DOHH2 (cell line): Measurements from ENCODE around the gene LRRC4C.

Experiments
- H3F3A ChIP-seq: fragments of 200-600 bp; sonication (generic), shearing (Covaris generic); 2 replicates; pipeline ENCODE4 v1.6.0; 2016; ENCODE audit warnings: antibody characterized with exemption, mild to moderate bottlenecking; ENCODE audit not compliant: control insufficient read depth, insufficient read depth
- H3K27ac ChIP-seq: fragments of 200-600 bp; sonication (generic); 2 replicates; pipeline ENCODE4 v1.5.1; 2014; ENCODE audit warnings: low read depth, mild to moderate bottlenecking, low read length, moderate library complexity
- H3K27me3 ChIP-seq: fragments of 200-600 bp; sonication (generic); 2 replicates; pipeline ENCODE4 v1.6.1; 2014; ENCODE audit warnings: mild to moderate bottlenecking, low read length, mixed read lengths; ENCODE audit not compliant: control insufficient read depth
- H3K36me3 ChIP-seq: fragments of 200-600 bp; sonication (generic); 2 replicates; pipeline ENCODE4 v1.6.1; 2014; ENCODE audit warnings: mild to moderate bottlenecking, low read length, moderate library complexity, mixed read lengths; ENCODE audit not compliant: control insufficient read depth
- H3K4me1 ChIP-seq: fragments of 200-600 bp; sonication (generic); 2 replicates; pipeline ENCODE4 v1.6.1; 2014; ENCODE audit warnings: mild to moderate bottlenecking, low read length, mixed read lengths; ENCODE audit not compliant: control insufficient read depth
- H3K4me2 ChIP-seq: fragments of 200-600 bp; sonication (generic); 2 replicates; pipeline ENCODE4 v1.6.0; 2014; ENCODE audit warnings: mild to moderate bottlenecking, low read length, moderate library complexity
- H3K4me3 ChIP-seq: fragments of 200-600 bp; sonication (generic); 2 replicates; pipeline ENCODE4 v1.5.1; 2014; ENCODE audit warnings: mild to moderate bottlenecking, low read length, mixed read lengths
- H3K79me2 ChIP-seq: fragments of 200-600 bp; sonication (generic); 2 replicates; pipeline ENCODE4 v1.6.1; 2014; ENCODE audit warnings: mild to moderate bottlenecking, low read length, mixed read lengths; ENCODE audit not compliant: control insufficient read depth
- H3K9me2 ChIP-seq: fragments of 200-600 bp; sonication (generic); replicated peaks from 2 replicates; pipeline ENCODE4 v1.6.1; 2014; ENCODE audit warnings: mild to moderate bottlenecking, low read length, mixed read lengths; ENCODE audit not compliant: control insufficient read depth
- H3K9me3 ChIP-seq: fragments of 200-600 bp; sonication (generic); 2 replicates; pipeline ENCODE4 v1.6.1; 2014; ENCODE audit warnings: antibody characterized with exemption, low read length, mixed read lengths; ENCODE audit not compliant: control insufficient read depth, insufficient read depth
- H4K20me1 ChIP-seq: fragments of 200-600 bp; sonication (generic); 2 replicates; pipeline ENCODE4 v1.6.0; 2014; ENCODE audit warnings: low read depth, mild to moderate bottlenecking, antibody characterized with exemption, low read length, moderate library complexity; ENCODE audit not compliant: control insufficient read depth, insufficient read depth
- EZH2phosphoT487 ChIP-seq: fragments of 200-600 bp; sonication (generic); IDR thresholded peaks from 2 replicates; pipeline ENCODE4 v1.6.1; 2017; ENCODE audit warnings: borderline replicate concordance, mild to moderate bottlenecking, antibody characterized with exemption, low read length, moderate library complexity, mixed read lengths
- TF ChIP-seq, protein P1 (sequence below): fragments of 200-600 bp; sonication (generic); IDR thresholded peaks from one replicate; pipeline ENCODE4 v1.5.1; 2014; ENCODE audit warnings: antibody characterized with exemption, mild to moderate bottlenecking, low read depth, low read length; ENCODE audit not compliant: poor library complexity, severe bottlenecking

The LRRC4C gene

DNA sequence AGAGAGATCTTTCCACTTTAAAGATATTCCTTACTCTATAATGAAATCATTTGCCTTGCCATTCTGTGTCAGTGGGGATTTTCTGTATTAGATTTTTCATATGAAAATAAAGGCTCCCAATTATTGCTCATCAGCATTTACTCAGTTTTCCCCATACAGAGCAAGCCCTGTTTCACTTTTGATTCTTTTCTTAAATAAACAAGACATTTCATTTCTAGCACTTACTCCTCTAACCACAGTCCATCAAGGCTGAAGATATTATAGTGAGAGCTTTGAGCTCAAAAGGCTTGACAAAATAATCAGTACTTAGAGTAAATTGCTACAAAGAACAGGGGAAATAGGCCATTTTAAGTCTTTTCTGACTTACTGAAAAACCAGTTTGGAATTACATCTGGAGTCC is 385.1 kb downstream of the LRRC4C start:
- Histone ChIP-seq H3K27me3 (no peaks in the 10 kb centered on the region), H3K79me2 (no peaks in the 10 kb centered on the region), H3K9me2 (no peaks in the 10 kb centered on the region), H3K27ac (no peak overlapping the region), H4K20me1 (no peaks in the 10 kb centered on the region), H3K36me3 (no peaks in the 10 kb centered on the region), H3K4me1 (peaks cover 7% of the 10 kb centered on the region), H3F3A (no peaks in the 10 kb centered on the region), H3K4me3 (no peak overlapping the region), H3K4me2 (no peak overlapping the region), H3K9me3 (no peaks in the 10 kb centered on the region; the same call in 1 of the 2 replicates)
- TF ChIP-seq EZH2phosphoT487, result no peak
- TF ChIP-seq, protein P1, sequence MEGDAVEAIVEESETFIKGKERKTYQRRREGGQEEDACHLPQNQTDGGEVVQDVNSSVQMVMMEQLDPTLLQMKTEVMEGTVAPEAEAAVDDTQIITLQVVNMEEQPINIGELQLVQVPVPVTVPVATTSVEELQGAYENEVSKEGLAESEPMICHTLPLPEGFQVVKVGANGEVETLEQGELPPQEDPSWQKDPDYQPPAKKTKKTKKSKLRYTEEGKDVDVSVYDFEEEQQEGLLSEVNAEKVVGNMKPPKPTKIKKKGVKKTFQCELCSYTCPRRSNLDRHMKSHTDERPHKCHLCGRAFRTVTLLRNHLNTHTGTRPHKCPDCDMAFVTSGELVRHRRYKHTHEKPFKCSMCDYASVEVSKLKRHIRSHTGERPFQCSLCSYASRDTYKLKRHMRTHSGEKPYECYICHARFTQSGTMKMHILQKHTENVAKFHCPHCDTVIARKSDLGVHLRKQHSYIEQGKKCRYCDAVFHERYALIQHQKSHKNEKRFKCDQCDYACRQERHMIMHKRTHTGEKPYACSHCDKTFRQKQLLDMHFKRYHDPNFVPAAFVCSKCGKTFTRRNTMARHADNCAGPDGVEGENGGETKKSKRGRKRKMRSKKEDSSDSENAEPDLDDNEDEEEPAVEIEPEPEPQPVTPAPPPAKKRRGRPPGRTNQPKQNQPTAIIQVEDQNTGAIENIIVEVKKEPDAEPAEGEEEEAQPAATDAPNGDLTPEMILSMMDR, result no peak

DNA sequence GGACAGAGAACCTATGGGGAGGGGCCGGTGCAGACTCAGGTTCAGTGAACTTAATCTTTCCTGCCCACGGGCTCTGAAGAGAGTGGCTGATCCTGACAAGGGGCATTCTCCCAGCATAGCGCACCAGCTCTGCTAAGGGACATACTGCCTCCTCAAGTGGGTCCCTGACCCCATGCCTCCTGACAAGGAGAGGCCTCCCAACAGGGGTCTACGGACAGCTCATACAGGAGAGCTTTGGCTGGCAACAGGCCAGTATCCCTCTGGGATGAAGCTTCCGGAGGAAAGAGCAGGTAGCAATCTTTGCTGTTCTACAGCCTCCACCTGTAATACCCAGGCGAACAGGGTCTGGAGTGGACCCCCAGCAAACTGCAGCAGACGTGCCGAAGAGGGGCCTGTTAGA is 394.0 kb downstream of the LRRC4C start:
- H3K27ac ChIP-seq, result no peak overlapping the region
- H3K4me1 ChIP-seq, result no peaks in the 10 kb centered on the region
- H4K20me1 ChIP-seq, result no peaks in the 10 kb centered on the region
- H3K4me2 ChIP-seq, result no peak overlapping the region
- H3K9me3 ChIP-seq, result no peaks in the 10 kb centered on the region
- H3F3A ChIP-seq, result no peaks in the 10 kb centered on the region
- no peaks in the 10 kb centered on the region for H3K79me2 ChIP-seq
- H3K27me3 ChIP-seq, result no peaks in the 10 kb centered on the region
- TF ChIP-seq, protein P1, result no peak
- no peak for TF ChIP-seq EZH2phosphoT487
- no peak overlapping the region for H3K4me3 ChIP-seq
- H3K9me2 ChIP-seq, result no peaks in the 10 kb centered on the region
- H3K36me3 ChIP-seq, result no peaks in the 10 kb centered on the region

DNA sequence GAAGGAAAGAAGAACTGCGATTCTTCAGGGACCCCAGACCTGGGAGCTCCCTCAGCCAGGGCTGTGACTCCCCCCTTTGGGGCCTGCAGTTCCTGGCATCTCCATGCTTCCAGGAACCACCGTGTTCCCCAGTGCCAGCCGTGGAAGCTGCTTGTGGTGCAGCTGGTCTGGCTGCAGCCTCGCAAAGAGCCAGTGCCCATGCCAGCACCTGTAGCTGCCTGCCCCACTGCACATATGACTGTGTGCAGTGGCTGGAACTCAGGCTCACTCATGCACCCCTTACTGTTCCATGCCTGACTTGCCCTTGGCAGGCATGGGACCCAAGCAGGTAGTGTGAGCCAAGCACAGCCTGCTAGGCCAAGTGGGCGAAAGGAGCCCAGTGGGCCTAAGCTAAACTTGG is 401.3 kb downstream of the LRRC4C start:
- Histone ChIP-seq H3K4me2 (no peak overlapping the region), H3K4me3 (no peak overlapping the region), H3K36me3 (no peaks in the 10 kb centered on the region), H3K4me1 (no peaks in the 10 kb centered on the region), H3K9me2 (no peaks in the 10 kb centered on the region), H3K9me3 (no peaks in the 10 kb centered on the region), H3K27ac (no peak overlapping the region), H4K20me1 (no peaks in the 10 kb centered on the region), H3K27me3 (no peaks in the 10 kb centered on the region), H3K79me2 (no peaks in the 10 kb centered on the region), H3F3A (no peaks in the 10 kb centered on the region)
- no peak for TF ChIP-seq EZH2phosphoT487
- TF ChIP-seq, protein P1, result no peak
